Spleen (tissue), 11 donors: ENCODE results near the gene KY. TPM values are rescaled to one million over a fixed set of nuclear protein-coding genes. Genes with fewer than 3 reads are reported as not detected.

ENCODE experiments used
- DNase-seq: peaks from one replicate; pipeline ENCODE4 v3.0.0-alpha.2; 2020
- H3K27ac ChIP-seq, 8 donors: fragments of 200-600 bp; sonication (generic) in 7 of 8; 1 replicate in 4 of 8; 2 replicates in 4 of 8; pipeline versions ENCODE4 v1.5.0 to v1.8.0; 2016 to 2021; ENCODE audit warnings: inconsistent platforms in 4 of 8, mild to moderate bottlenecking in 4 of 8, moderate library complexity in 1 of 8
- H3K27me3 ChIP-seq, 7 donors: fragments of 200-600 bp; sonication (generic) in 6 of 7; replicated peaks in 1 of 7; 1 replicate in 4 of 7; 2 replicates in 3 of 7; pipeline versions ENCODE4 v1.5.0 to v1.8.0; 2016 to 2021; ENCODE audit warnings: inconsistent platforms in 3 of 7, mild to moderate bottlenecking in 1 of 7
- H3K36me3 ChIP-seq, 6 donors: fragments of 200-600 bp; sonication (generic) in 5 of 6; 1 replicate in 4 of 6; 2 replicates in 2 of 6; pipeline versions ENCODE4 v1.5.0 to v1.8.0; 2016 to 2021; ENCODE audit warnings: inconsistent platforms in 2 of 6
- H3K4me1 ChIP-seq, 6 donors: fragments of 200-600 bp; sonication (generic) in 5 of 6; 1 replicate in 3 of 6; 2 replicates in 3 of 6; pipeline versions ENCODE4 v1.5.0 to v1.8.0; 2016 to 2021; ENCODE audit warnings: inconsistent platforms in 3 of 6
- H3K4me3 ChIP-seq, 8 donors: fragments of 200-600 bp; sonication (generic) in 7 of 8; 1 replicate in 4 of 8; 2 replicates in 4 of 8; pipeline versions ENCODE4 v1.5.0 to v1.8.0; 2016 to 2021; ENCODE audit warnings: inconsistent platforms in 4 of 8, mild to moderate bottlenecking in 4 of 8, moderate library complexity in 2 of 8
- H3K9me3 ChIP-seq, 8 donors: fragments of 200-600 bp; sonication (generic) in 7 of 8; 1 replicate in 4 of 8; 2 replicates in 4 of 8; pipeline versions ENCODE4 v1.5.0 to v1.8.0; 2016 to 2021; ENCODE audit warnings: inconsistent platforms in 4 of 8
- CTCF ChIP-seq, 11 experiments: fragments of 200-600 bp in 7 of 11; fragments of 450-650 bp in 4 of 11; sonication (generic) in 4 of 11; IDR thresholded peaks in 8 of 11; conservative IDR thresholded peaks in 3 of 11; 1 replicate in 7 of 11; 2 replicates in 4 of 11; pipeline versions ENCODE4 v1.4.0 to v1.8.0; 2016 to 2021; ENCODE audit warnings: antibody characterized with exemption in 11 of 11, inconsistent platforms in 4 of 11, mild to moderate bottlenecking in 1 of 11
- POLR2A ChIP-seq, 3 donors: fragments of 450-650 bp; IDR thresholded peaks; one replicate each; pipeline ENCODE4 v1.5.1; 2017; ENCODE audit warnings: antibody characterized with exemption in 3 of 3, mild to moderate bottlenecking in 1 of 3
- POLR2AphosphoS5 ChIP-seq, 3 donors: sonication (generic); formaldehyde crosslinking; IDR thresholded peaks; one replicate each; pipeline ENCODE4 v1.5.1; 2017; ENCODE audit warnings: antibody characterized with exemption in 3 of 3
- WGBS, 5 donors: extraction: QIAGEN DNeasy Blood & Tissue Kit in 3 of 5; methylation state at CpG; one replicate each; pipeline versions ENCODE4 v1.1.5 to v1.1.7; 2013 to 2018; 5-methylcytosine and 5-hydroxymethylcytosine counted together
- intact Hi-C: fragments of 100-400 bp; cut with DNase I; formaldehyde crosslinking; loops from one replicate; pipeline ENCODE4 v1.15.0; 2023; ENCODE audit warnings: low total_unique reads
- polyA plus RNA-seq, 3 donors: library from polyadenylated mRNA; stranded (reverse); fragments of 200-250 nt; gene quantifications; one replicate each; pipeline ENCODE4 v1.2.1, GENCODE V29; 2013
- total RNA-seq, 7 donors: library from RNA; depleted of rRNA in 3 of 7; stranded (reverse); fragments of >200 nt in 3 of 7; fragmentation: NEBNext Ultra II Directional in 4 of 7; extraction: Animal tissue kit (Norgen Biotek cat#: 25700) in 4 of 7; gene quantifications; one replicate each; pipeline versions ENCODE4 v1.1.0 to v1.2.1, GENCODE V29; 2016 to 2021
- donor health status: healthy with polysubstance abuse.
- donor health status: DM: no; HTN: no; CAD: no; lungs with moderate emphysema.
- donor health status: DM: no; HTN: no; CAD: no.
- donor health status: Bipolar disorder and iron deficiency.
- donor health status: healthy.
- donor health status: DM: no; HTN: no; CAD: no.
- donor health status: DM: yes; HTN: yes; CAD: no.

Gene KY
- total and polyA plus RNA-seq, 10 donors: 0.17 TPM; not detected in 9

DNA sequence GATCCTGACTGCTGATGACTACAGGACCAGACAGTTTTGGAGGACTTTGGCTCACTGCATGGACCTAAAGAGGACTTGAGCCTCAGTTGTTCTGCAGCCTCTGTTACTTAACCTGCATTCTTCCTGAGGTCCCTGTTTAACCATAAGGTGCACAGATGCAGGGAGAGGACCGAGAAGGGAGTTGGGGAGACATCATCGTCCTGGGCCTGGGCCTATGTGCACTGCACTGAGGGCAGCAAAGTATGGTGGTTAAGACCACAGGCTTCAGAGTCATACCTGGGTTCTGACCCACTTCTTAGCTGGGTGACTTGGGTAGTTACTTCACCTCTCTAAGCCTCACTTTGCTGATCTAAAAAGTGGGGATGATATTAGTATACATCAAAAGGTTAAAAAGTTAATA, 21.9 kb downstream of the KY start:
- no peak for TF ChIP-seq POLR2AphosphoS5 (IDR thresholded peaks at IDR 0.05)
- peaks cover 8 to 46% (median 26%) of the 10 kb centered on the region in 8 donors for H3K9me3 ChIP-seq
- WGBS, 5 donors: 76 to 90% (median 87%) methylated on average over 2 of the region's 2 CpGs
- H3K36me3 ChIP-seq: no peaks in the 10 kb centered on the region
- intact Hi-C loops: no loop called here
- H3K4me1 ChIP-seq: peaks cover 0 to 6% (median 0%) of the 10 kb centered on the region in 6 donors
- no peak for DNase-seq
- H3K27ac ChIP-seq: no peak overlapping the region
- H3K27me3 ChIP-seq: no peaks in the 10 kb centered on the region
- H3K4me3 ChIP-seq: no peak overlapping the region

DNA sequence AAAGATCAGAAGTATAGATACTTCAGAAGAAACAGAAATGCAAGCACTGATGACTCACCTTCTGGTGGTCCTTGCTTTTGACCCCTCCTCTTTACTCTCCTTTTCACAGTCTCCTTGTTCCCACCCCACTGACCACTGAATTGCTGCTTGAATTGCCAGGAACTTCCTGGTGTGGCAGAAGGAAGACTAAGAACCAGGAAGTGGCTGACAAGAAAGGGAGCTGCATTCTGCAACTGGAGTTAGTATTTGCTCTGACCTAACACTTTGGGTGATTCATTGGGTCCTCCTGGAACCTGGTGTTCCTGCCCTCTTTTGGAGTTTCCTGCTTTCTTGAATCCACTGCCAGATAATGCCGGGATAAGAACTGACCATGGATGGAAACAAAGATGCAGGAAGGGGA, 23.0 kb downstream of the KY start:
- intact Hi-C loops: no loop called here
- no peak for DNase-seq
- Histone ChIP-seq H3K36me3 (no peaks in the 10 kb centered on the region), H3K27me3 (no peaks in the 10 kb centered on the region), H3K4me3 (no peak overlapping the region), H3K27ac (no peak overlapping the region), H3K9me3 (peaks cover 8 to 38% (median 26%) of the 10 kb centered on the region in 8 donors), H3K4me1 (peaks cover 0 to 6% (median 0%) of the 10 kb centered on the region in 6 donors)
- TF ChIP-seq POLR2AphosphoS5 (IDR thresholded peaks at IDR 0.05) (no peak), POLR2A (IDR thresholded peaks at IDR 0.05) (no peak)
- WGBS, 5 donors: 58 to 82% (median 73%) methylated on average over 1 of the region's 1 CpG

DNA sequence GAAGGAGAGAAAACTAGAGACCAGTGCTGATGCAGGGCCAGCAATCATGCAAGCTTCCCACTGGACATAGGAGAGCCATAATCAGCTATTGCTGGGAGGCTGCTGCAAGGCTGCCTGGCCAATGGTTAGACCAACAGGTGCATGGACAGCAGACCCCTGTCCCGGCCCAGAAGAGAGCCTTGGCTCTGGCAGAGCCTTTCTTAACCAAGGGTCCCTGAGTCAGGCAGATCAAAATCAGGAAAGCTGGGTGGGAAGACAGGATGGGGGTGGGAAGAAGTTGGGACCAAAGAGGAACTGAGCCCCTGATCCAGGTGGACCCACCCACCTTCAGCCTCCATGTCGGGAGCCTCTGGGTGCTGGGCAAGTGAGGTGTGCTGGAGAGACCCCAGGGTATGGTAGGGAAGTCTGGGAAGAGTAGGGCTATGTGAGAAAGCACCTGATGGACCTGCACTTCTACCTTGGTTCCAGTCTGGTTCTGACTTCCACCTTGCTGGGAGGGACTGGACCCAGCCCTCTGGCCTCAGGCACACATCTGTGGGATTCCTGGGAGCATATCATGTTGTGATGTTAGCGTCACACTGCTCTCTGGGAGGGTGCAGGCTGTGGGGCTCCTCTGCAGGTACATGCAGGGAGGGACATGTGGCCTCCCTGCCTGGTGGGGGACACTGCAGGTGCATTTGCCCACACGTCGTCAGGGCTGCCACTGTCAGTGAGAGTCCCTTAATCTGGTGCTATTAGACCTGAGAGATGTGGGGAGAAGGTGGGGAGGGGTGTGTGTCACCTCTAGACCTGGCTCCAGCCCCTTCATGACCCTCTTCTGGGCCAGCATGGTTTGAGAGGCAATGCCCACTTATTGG, 24.7 kb downstream of the KY start:
- Histone ChIP-seq H3K27me3 (no peaks in the 10 kb centered on the region), H3K4me3 (no peak overlapping the region), H3K36me3 (no peaks in the 10 kb centered on the region), H3K4me1 (peaks cover 0 to 6% (median 0%) of the 10 kb centered on the region in 6 donors), H3K9me3 (peaks cover under 1 to 21% (median 15%) of the 10 kb centered on the region in 8 donors), H3K27ac (no peak overlapping the region)
- DNase-seq: no peak
- intact Hi-C loops: no loop called here
- 79 to 92% (median 88%) methylated on average over 3 to 5 of the region's 5 CpGs for WGBS, 5 donors
- TF ChIP-seq POLR2AphosphoS5 (IDR thresholded peaks at IDR 0.05) (no peak), POLR2A (IDR thresholded peaks at IDR 0.05) (no peak), CTCF (IDR thresholded peaks at IDR 0.05 in 8 of 11, conservative IDR thresholded peaks at IDR 0.05 in 3 of 11) (no peak)

DNA sequence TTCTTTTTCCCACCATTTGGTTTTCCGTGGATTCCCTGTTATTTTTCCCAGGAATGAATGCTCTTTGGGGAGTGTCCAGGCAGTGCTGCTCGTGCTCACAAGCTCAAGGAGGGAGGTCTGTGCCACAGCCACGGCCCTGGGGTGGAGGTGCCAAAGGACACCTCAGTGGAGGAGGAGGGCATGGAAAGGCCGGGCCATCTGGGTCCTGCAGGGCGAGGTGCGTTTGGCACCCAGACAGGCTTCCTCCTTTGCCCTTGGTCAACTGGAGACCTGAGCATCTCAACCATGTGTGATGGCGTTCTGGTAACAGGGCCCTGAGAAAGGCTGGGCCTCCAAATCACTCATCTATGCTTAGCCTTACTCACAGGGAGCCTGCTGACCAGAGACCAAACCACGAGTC, 25.4 kb downstream of the KY start:
- intact Hi-C loops: no loop called here
- no peak overlapping the region for H3K4me3 ChIP-seq
- H3K27me3 ChIP-seq: no peaks in the 10 kb centered on the region
- peaks cover 0 to 14% (median 8%) of the 10 kb centered on the region in 8 donors for H3K9me3 ChIP-seq
- TF ChIP-seq POLR2AphosphoS5 (IDR thresholded peaks at IDR 0.05) (no peak), CTCF (IDR thresholded peaks at IDR 0.05 in 8 of 11, conservative IDR thresholded peaks at IDR 0.05 in 3 of 11) (no peak)
- DNase-seq: no peak
- peaks cover 0 to 6% (median 0%) of the 10 kb centered on the region in 6 donors for H3K4me1 ChIP-seq
- 73 to 89% (median 80%) methylated on average over 8 of the region's 8 CpGs for WGBS, 5 donors
- H3K36me3 ChIP-seq: no peaks in the 10 kb centered on the region
- no peak overlapping the region for H3K27ac ChIP-seq

DNA sequence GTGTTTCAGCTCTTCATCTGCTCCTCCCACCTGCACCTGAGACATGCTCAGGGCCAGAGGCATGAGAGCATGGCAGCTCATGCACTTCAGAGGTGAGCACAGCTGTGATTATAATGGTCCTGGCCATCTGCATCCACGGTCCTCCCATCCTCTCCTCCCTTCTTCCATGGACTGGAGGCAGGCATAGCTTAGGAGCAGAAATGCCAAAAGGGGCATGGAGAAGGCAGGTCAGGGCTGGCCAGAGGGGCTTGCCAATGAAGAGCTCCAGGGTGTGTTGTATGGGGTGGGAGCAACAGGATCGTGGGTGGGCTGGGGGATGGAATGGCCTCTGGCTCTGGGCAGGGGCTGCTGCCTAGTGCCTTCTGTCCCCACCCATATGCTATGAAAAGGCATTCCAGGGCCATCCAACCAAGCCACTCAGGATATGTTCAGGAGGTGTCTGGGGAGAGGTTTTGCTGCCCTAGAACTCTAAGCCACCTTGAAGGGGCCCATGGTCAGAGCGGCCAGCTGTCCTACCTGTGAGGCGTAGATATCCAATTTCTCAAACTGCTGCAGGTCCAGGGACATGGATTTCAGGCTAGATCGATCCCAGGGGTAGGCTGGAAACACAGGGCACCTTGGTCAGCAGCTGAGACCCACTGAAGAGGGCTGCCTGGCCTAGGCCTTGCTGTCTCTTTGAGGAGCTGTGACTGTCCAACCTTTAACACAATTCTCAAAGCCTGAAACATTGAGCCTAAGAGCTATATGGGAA, 26.1 kb downstream of the KY start:
- no peak overlapping the region for H3K4me3 ChIP-seq

More for the DNA sequence above, 26.1 kb downstream of the KY start:
- Histone ChIP-seq H3K27ac (no peak overlapping the region), H3K36me3 (no peaks in the 10 kb centered on the region), H3K9me3 (peaks cover 0 to 7% (median under 1%) of the 10 kb centered on the region in 8 donors), H3K4me1 (peaks cover 0 to 6% (median 0%) of the 10 kb centered on the region in 6 donors), H3K27me3 (no peaks in the 10 kb centered on the region)
- intact Hi-C loops: no loop called here
- no peak for DNase-seq
- 73 to 96% (median 83%) methylated on average over 3 to 5 of the region's 5 CpGs for WGBS, 5 donors
- TF ChIP-seq POLR2A (IDR thresholded peaks at IDR 0.05): no peak
- TF ChIP-seq POLR2AphosphoS5 (IDR thresholded peaks at IDR 0.05): no peak
- TF ChIP-seq CTCF (IDR thresholded peaks at IDR 0.05 in 8 of 11, conservative IDR thresholded peaks at IDR 0.05 in 3 of 11): no peak
